Measurements from ENCODE around the gene RENBP.

The RENBP gene

GRCh38 chrX:153911798-153912197, 32.6 kb downstream of the RENBP start:
- DNase-seq, result no peak

- no peak for DNase-seq
These were observed 34.0 kb downstream of the RENBP start for GRCh38 chrX:153910446-153910845.

GRCh38 chrX:153909980-153910360, 34.5 kb downstream of the RENBP start:
- DNase-seq, result no peak

- no peak for DNase-seq
These were observed 35.1 kb downstream of the RENBP start for GRCh38 chrX:153909024-153909979.

GRCh38 chrX:153908219-153908860, 36.1 kb downstream of the RENBP start:
- no peak for DNase-seq

GRCh38 chrX:153907456-153907855, 37.0 kb downstream of the RENBP start:
- no peak for DNase-seq

- no peak for DNase-seq
These were observed 38.1 kb downstream of the RENBP start for GRCh38 chrX:153906126-153906917.

- DNase-seq, result no peak
These were observed 38.9 kb downstream of the RENBP start for GRCh38 chrX:153905481-153906095.

GRCh38 chrX:153903991-153904957, 40.2 kb downstream of the RENBP start, which contains the start of gene AVPR2:
Gene AVPR2, plus strand, starts transcription at chrX:153904673. Its CDS starts 473 bp downstream, at chrX:153905146.
- DNase-seq, result no peak

GRCh38 chrX:153903238-153903980, 41.0 kb downstream of the RENBP start:
- DNase-seq, result no peak

GRCh38 chrX:153902385-153902784, 42.1 kb downstream of the RENBP start:
- no peak for DNase-seq

- DNase-seq, result no peak
These were observed 42.7 kb downstream of the RENBP start for GRCh38 chrX:153901753-153902140.

GRCh38 chrX:153900831-153901752, 43.4 kb downstream of the RENBP start:
- peak; percentile 23 for DNase-seq

- DNase-seq, result no peak
These were observed 46.5 kb downstream of the RENBP start for GRCh38 chrX:153897899-153898298.

GRCh38 chrX:153889123-153889522, 55.3 kb downstream of the RENBP start:
- no peak for DNase-seq

GRCh38 chrX:153888344-153888743, 56.1 kb downstream of the RENBP start:
- no peak for DNase-seq

- no peak for DNase-seq
These were observed 57.1 kb downstream of the RENBP start for GRCh38 chrX:153887385-153887784.

- DNase-seq, result no peak
These were observed 57.5 kb downstream of the RENBP start for GRCh38 chrX:153886915-153887314.
